GM21367 (cell line): ENCODE measurements around the gene SEMA3D.
"Not testable (repeated sequence)": the region's sequence is repeated elsewhere in the genome, so short reads cannot be mapped to it uniquely, and the experiment has no call there.

ENCODE experiments used
- ATAC-seq: cut with Tn5 transposase; IDR thresholded peaks from one replicate; pipeline ENCODE4 v1.9.1; 2021; ENCODE audit not compliant: unreplicated experiment

The SEMA3D gene

GRCh38 chr7:84998665-84999064 lies 188.2 kb downstream of the SEMA3D start:
- ATAC-seq: no peak

- ATAC-seq: no peak
These were observed 189.2 kb downstream of the SEMA3D start for GRCh38 chr7:84997626-84998025.

GRCh38 chr7:84992954-84993353 lies 193.9 kb downstream of the SEMA3D start:
- not testable (repeated sequence) for ATAC-seq

GRCh38 chr7:84985073-84985784 lies 201.6 kb downstream of the SEMA3D start:
- ATAC-seq: no peak

GRCh38 chr7:84982199-84982598 lies 204.7 kb downstream of the SEMA3D start:
- ATAC-seq: no peak

GRCh38 chr7:84981055-84981976 lies 205.5 kb downstream of the SEMA3D start:
- ATAC-seq: no peak

- ATAC-seq: no peak
These were observed 211.2 kb downstream of the SEMA3D start for GRCh38 chr7:84975586-84976185.

- no peak for ATAC-seq
These were observed 215.5 kb downstream of the SEMA3D start for GRCh38 chr7:84971360-84971759.

- no peak for ATAC-seq
These were observed 216.2 kb downstream of the SEMA3D start for GRCh38 chr7:84970670-84971069.

- ATAC-seq: no peak
These were observed 233.6 kb downstream of the SEMA3D start for GRCh38 chr7:84953234-84953633.

- ATAC-seq: no peak
These were observed 236.0 kb downstream of the SEMA3D start for GRCh38 chr7:84950836-84951235.

GRCh38 chr7:84949501-84949900 lies 237.4 kb downstream of the SEMA3D start:
- ATAC-seq: no peak

- no peak for ATAC-seq
These were observed 237.8 kb downstream of the SEMA3D start for GRCh38 chr7:84949067-84949466.

- ATAC-seq: no peak
These were observed 238.2 kb downstream of the SEMA3D start for GRCh38 chr7:84948634-84949033.

GRCh38 chr7:84946549-84946948 lies 240.3 kb downstream of the SEMA3D start:
- ATAC-seq: no peak
